Muscle layer of colon (tissue), 2 donors: Measurements from ENCODE around the gene GBGT1.

Source experiments
- H3K27ac ChIP-seq: one replicate; pipeline ENCODE4 v1.7.0; 2013; ENCODE audit warnings: low read depth, mild to moderate bottlenecking, low read length, moderate library complexity
- H3K27me3 ChIP-seq, 2 donors: one replicate each; pipeline ENCODE4 v1.7.0; 2013; ENCODE audit warnings: low read length in 2 of 2, mild to moderate bottlenecking in 2 of 2; ENCODE audit not compliant: insufficient read depth in 2 of 2, control insufficient read depth in 1 of 2
- H3K36me3 ChIP-seq: one replicate; pipeline ENCODE4 v1.7.0; 2013; ENCODE audit warnings: mild to moderate bottlenecking, low read length; ENCODE audit not compliant: insufficient read depth
- H3K4me1 ChIP-seq: one replicate; pipeline ENCODE4 v1.7.0; 2013; ENCODE audit warnings: mild to moderate bottlenecking, low read length; ENCODE audit not compliant: insufficient read depth
- H3K4me3 ChIP-seq, 2 donors: one replicate each; pipeline ENCODE4 v1.7.0; 2013; ENCODE audit warnings: low read length in 2 of 2, low read depth in 1 of 2, mild to moderate bottlenecking in 1 of 2, moderate library complexity in 1 of 2
- H3K9ac ChIP-seq: one replicate; pipeline ENCODE4 v1.7.0; 2013; ENCODE audit warnings: low read length
- H3K9me3 ChIP-seq: one replicate; pipeline ENCODE4 v1.7.0; 2013; ENCODE audit warnings: mild to moderate bottlenecking, low read length
- donor health status: abdominal sarcoma.
- donor health status: Adenocarcinoma of cecum.

The GBGT1 gene

DNA sequence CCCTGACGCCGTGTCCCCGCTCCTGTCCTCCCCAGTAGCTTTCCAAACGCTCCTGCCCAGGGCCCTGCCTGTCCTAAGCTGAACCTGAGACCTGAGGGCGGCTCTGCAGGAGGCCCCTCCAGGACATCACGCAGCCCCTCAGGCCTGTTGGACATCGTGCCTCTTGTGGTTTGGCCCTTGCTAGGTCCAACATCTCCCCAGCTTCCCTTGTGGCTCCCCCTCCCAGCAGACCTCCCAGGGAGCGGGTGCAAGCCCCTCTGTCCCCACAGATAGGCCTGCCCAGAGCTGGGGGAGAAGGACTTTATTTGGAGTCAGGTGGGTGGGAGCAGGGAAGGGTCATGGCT is 41.3 kb upstream of the GBGT1 start:
- Histone ChIP-seq H3K27ac (no peak overlapping the region), H3K9me3 (no peaks in the 10 kb centered on the region), H3K36me3 (no peaks in the 10 kb centered on the region), H3K27me3 (peaks cover 0 to 2% of the 10 kb centered on the region in 2 donors), H3K4me3 (no peak overlapping the region), H3K4me1 (no peaks in the 10 kb centered on the region), H3K9ac (no peak overlapping the region)

DNA sequence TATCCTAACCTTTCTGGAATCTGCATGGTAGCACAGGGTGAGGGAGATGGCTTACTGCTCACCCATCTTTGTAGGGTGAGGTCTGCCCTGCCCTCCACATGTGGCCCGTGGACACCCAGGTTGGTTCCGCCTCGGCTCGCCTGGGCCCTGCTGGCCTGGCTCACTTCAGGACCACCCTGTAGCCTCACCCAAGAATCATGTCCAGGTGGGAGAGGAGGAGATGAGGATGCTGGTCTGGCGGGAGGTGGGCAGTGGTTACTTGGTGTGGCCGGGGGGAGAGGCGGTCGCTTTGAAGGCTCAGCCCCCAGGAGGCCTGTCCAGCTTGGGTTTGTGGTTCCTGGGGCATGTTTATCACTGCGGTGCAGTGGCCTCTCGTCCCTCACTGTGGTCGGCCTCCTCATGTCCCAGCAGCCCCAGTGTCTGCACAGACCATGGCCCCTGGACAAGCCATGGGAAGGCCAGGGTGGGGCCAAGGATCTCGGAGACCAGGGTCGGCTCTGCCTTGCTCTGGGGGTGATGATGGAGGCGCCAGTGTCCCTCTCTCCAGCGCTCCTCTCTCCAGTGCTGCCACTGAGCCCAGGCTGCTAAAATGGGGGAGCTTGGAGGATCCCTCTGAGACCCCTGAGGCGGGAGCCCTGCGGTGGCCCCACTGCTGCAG is 40.8 kb upstream of the GBGT1 start:
- Histone ChIP-seq H3K27ac (no peak overlapping the region), H3K4me1 (no peaks in the 10 kb centered on the region), H3K36me3 (no peaks in the 10 kb centered on the region), H3K4me3 (no peak overlapping the region), H3K9me3 (no peaks in the 10 kb centered on the region), H3K9ac (no peak overlapping the region), H3K27me3 (no peaks in the 10 kb centered on the region)

DNA sequence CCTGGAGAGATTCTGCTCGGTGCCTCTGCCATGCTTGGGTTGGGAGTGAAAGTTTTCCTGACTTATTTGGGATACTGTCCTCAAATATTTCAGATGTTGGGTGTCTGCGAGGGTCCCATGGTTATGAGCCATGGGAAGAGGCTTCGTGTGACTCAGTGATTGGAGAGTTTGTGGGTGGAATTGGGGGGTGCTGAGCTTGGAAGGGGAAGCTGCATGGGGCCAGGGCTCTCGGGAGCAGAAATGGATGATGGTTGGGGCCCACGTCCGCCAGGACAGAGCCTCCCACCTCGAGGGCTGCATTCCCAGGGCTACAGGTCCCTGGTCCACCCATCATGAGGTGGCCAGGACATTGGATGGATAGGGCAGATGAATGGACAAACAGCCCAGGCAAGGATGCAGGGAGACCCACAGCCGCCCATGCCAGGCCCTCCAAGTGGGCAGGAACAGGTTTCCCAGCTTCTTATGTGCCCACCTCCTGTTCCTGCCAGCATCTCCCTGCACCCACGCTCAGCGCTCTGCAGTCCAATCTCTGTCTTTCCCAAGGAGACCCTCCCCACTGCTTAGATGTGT is 39.9 kb upstream of the GBGT1 start:
- no peak overlapping the region for H3K9ac ChIP-seq
- no peak overlapping the region for H3K4me3 ChIP-seq
- H3K27ac ChIP-seq = no peak overlapping the region
- H3K9me3 ChIP-seq = no peaks in the 10 kb centered on the region
- no peaks in the 10 kb centered on the region for H3K4me1 ChIP-seq
- H3K36me3 ChIP-seq = no peaks in the 10 kb centered on the region
- H3K27me3 ChIP-seq = no peaks in the 10 kb centered on the region

DNA sequence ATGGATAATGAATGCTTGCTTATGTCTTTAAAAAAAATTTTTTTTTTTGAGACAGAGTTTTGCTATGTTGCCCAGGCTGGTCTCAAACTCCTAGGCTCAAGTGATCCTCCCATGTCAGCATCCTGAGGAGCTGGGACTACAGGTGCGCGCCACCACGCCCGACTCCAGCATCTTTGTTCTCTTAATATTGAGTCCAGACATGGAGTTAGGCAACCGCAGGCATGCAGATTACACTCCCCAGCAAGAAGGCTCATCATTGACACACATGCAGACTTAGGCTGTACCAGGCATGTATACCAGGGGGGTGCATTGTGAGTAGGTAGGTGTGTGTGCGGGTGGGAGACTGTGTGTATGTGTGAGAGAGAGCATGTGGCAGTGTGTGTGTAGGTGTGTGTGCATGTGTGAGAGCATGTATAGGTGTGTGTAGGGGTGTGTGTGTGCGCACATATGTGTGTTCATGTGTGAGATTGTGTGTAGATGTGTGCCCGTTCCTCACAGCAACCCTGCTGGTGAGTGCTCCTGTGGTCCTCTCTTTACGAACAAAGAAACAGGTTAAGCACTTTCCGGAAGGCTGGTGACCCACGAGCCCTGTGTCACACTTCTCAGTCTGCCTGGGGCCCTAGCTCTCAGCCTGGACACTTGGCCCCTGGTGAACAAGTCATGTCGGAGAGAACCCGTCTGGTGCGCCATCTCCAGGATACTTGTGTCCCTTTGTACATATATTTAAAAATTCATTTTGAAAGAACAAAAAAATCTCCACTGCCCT is 39.2 kb upstream of the GBGT1 start:
- Histone ChIP-seq H3K9ac (no peak overlapping the region), H3K4me3 (no peak overlapping the region), H3K4me1 (no peaks in the 10 kb centered on the region), H3K36me3 (no peaks in the 10 kb centered on the region), H3K27me3 (no peaks in the 10 kb centered on the region), H3K27ac (no peak overlapping the region), H3K9me3 (no peaks in the 10 kb centered on the region)

DNA sequence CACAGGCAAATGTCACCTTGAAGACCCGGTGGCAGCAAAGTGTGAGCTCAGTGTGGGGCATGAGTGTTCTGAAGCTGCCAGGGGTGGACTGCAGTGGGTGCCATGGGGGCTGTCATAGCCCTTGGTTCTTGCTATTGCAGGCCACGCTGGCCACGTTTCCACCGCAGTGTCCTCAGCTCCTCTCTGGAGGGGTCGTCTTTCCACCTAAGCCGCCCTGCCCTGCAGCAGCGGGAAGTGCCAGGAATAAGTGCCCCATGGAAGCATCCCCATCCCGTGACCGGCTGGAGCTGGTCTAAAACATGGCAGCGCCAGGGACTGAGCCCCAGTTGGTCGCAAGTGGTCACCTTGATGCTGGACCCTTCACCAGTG is 38.4 kb upstream of the GBGT1 start:
- no peak overlapping the region for H3K9ac ChIP-seq
- H3K9me3 ChIP-seq = no peaks in the 10 kb centered on the region
- H3K27me3 ChIP-seq = no peaks in the 10 kb centered on the region
- no peaks in the 10 kb centered on the region for H3K36me3 ChIP-seq
- H3K4me3 ChIP-seq = no peak overlapping the region
- no peaks in the 10 kb centered on the region for H3K4me1 ChIP-seq
- no peak overlapping the region for H3K27ac ChIP-seq

- Histone ChIP-seq H3K9ac (no peak overlapping the region), H3K4me1 (no peaks in the 10 kb centered on the region), H3K27me3 (no peaks in the 10 kb centered on the region), H3K36me3 (no peaks in the 10 kb centered on the region), H3K27ac (no peak overlapping the region), H3K4me3 (no peak overlapping the region), H3K9me3 (no peaks in the 10 kb centered on the region)
Measured at GRCh38 chr9:133201424-133202144, 37.9 kb upstream of the GBGT1 start.

DNA sequence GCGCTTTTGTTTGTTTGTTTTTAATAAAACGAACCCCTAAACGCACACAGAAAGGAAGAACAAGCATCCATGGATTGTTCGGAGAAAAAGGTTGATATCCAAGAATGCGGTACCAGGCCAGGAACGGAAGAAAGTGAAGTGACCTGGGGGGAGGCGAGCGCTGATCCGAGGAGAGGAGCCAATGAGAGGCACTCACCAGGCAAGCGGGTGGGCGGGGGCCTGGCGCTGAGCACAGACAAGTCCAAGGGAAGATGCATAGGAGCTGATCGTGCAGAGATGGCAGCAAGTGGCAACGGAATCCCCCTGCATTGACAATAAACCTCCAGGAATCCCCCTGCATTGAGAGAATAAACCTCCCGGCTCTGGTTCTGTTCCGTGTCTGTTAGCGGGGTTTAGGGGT is 36.9 kb upstream of the GBGT1 start:
- no peaks in the 10 kb centered on the region for H3K9me3 ChIP-seq
- H3K27ac ChIP-seq = no peak overlapping the region
- no peaks in the 10 kb centered on the region for H3K36me3 ChIP-seq
- H3K9ac ChIP-seq = no peak overlapping the region
- no peaks in the 10 kb centered on the region for H3K27me3 ChIP-seq
- H3K4me1 ChIP-seq = no peaks in the 10 kb centered on the region
- no peak overlapping the region for H3K4me3 ChIP-seq

DNA sequence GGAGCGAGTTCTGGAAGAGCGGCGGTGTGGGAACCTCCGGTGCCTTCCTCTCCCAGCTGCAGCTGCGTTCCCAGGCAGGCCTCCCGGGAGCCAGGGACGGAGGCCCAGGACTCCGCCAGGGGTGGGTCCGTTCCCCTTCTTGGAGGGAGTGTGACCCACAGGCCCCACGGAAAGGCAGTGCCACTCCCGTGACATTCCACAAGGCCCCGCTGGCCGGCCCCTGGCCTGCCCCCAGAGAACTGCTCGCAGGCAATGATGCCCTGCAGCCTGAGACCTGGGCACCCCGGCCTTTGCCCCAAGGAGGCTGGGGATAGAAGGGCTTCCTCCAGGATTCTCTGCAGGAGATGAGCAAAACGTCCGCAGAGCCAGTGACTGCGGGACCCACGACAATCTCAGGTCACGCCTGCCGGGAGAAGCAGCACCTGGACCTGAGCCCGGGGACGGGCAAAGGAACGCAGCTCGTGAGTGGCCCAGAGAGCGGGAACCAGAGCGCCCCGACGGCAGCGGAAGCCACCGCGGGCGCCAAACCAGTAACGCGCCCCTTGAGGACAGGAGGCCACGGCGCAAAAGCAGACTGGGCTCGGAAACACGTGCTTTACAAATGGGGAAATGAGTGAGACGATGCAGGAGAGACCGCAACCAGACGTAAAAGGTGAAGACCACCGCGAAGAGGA is 36.1 kb upstream of the GBGT1 start:
- peak overlapping the region in 1 of 2 donors; percentile 38 for H3K4me3 ChIP-seq
- H3K36me3 ChIP-seq = no peaks in the 10 kb centered on the region
- no peak overlapping the region for H3K9ac ChIP-seq
- H3K9me3 ChIP-seq = no peaks in the 10 kb centered on the region
- no peaks in the 10 kb centered on the region for H3K27me3 ChIP-seq
- peak overlapping the region; percentile 42 for H3K27ac ChIP-seq
- H3K4me1 ChIP-seq = no peaks in the 10 kb centered on the region

DNA sequence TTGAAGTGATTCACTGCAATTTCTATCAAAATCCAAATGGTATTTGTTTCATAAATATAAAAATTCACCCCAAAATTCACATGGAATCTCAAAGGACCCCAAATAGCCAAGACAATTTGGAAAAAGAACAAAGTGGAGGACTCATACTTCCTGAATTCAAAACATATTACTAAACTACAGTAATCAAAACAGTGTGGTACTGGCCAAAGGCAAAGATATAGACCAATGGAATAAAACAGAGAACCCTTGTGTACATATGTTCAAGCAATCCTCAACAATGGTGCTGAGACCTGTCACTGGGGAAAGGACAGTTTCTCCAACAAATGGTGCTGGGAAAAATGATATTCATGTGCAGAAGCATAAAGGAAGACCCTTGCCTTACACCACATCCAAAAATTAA is 31.3 kb upstream of the GBGT1 start:
- H3K4me3 ChIP-seq = no peak overlapping the region
- H3K36me3 ChIP-seq = no peaks in the 10 kb centered on the region
- H3K9me3 ChIP-seq = no peaks in the 10 kb centered on the region
- no peaks in the 10 kb centered on the region for H3K4me1 ChIP-seq
- H3K9ac ChIP-seq = no peak overlapping the region
- no peak overlapping the region for H3K27ac ChIP-seq
- H3K27me3 ChIP-seq = no peaks in the 10 kb centered on the region

DNA sequence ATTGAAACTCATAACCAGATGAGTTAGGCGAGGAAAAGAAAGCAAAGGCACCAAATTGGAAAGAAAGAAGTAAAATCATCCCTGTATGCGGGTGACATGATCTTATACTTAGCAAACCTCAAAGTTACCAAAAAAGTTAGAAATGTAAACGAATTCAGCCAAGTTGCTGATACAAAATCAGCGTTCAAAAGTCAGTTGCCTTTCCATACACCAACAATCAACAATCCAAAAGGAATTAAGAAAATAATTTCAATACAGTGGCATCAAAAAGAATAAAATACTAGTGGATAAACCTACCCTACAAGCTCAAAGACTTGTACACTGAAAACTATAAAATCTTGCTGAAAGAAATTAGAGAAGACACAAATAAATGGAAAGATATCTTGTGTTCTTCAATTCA is 30.9 kb upstream of the GBGT1 start:
- Histone ChIP-seq H3K27ac (no peak overlapping the region), H3K27me3 (no peaks in the 10 kb centered on the region), H3K4me1 (no peaks in the 10 kb centered on the region), H3K9ac (no peak overlapping the region), H3K9me3 (no peaks in the 10 kb centered on the region), H3K36me3 (no peaks in the 10 kb centered on the region), H3K4me3 (no peak overlapping the region)

DNA sequence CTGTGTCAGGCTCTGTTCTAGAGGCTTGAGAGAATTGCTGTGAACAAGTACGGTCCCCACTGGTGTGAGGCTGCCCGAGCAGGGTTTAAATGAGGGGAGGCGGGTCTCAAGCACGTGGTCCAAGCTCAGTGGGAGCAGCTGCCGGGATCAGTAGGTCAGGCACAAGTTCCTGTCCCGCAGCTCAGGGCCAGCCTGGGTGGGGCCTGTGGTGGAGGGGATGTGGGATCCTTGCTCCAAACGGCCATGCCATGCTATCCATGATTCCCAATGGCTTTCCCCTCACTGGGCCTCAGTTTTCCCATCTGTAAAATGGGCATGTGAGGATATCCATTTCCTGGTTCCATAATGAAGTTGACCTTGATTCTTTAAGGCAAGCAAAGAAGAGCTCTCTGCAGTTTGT is 28.3 kb upstream of the GBGT1 start:
- Histone ChIP-seq H3K27me3 (peaks cover 0 to 6% of the 10 kb centered on the region in 2 donors), H3K4me3 (no peak overlapping the region), H3K9me3 (no peaks in the 10 kb centered on the region), H3K4me1 (no peaks in the 10 kb centered on the region), H3K9ac (no peak overlapping the region), H3K36me3 (no peaks in the 10 kb centered on the region), H3K27ac (no peak overlapping the region)
